Body of pancreas (tissue), 4 donors: Measurements from ENCODE around the gene SEPTIN12. TPM values are rescaled to one million over a fixed set of nuclear protein-coding genes. Genes with fewer than 3 reads are reported as not detected.

Experiments
- ATAC-seq: fragments of 150-250 bp; one replicate; pipeline ENCODE4 v1.9.1; 2016
- DNase-seq, 4 donors: peaks; one replicate each; pipeline ENCODE4 v3.0.0-alpha.2; 2019
- H3K27ac ChIP-seq, 4 donors: fragments of 200-600 bp; sonication (generic); 1 replicate in 3 of 4; 2 replicates in 1 of 4; pipeline versions ENCODE4 v1.5.1 to v1.6.1; 2016 to 2019; ENCODE audit warnings: mild to moderate bottlenecking in 1 of 4, mixed read lengths in 1 of 4, moderate library complexity in 1 of 4
- H3K27me3 ChIP-seq, 2 donors: fragments of 200-600 bp; sonication (generic); one replicate each; pipeline ENCODE4 v1.6.0; 2016; ENCODE audit warnings: mild to moderate bottlenecking in 1 of 2
- H3K36me3 ChIP-seq, 2 donors: fragments of 200-600 bp; sonication (generic); replicated peaks in 1 of 2; 2 replicates each; pipeline ENCODE4 v1.5.1; 2016; ENCODE audit warnings: low read depth in 2 of 2; ENCODE audit not compliant: insufficient read depth in 1 of 2
- H3K4me1 ChIP-seq: fragments of 200-600 bp; sonication (generic); one replicate; pipeline ENCODE4 v1.6.0; 2016
- H3K4me3 ChIP-seq, 2 donors: fragments of 200-600 bp; sonication (generic); 1 replicate in 1 of 2; 2 replicates in 1 of 2; pipeline ENCODE4 v1.5.1; 2016 to 2019
- H3K9me3 ChIP-seq, 3 donors: fragments of 200-600 bp; sonication (generic); 1 replicate in 2 of 3; 2 replicates in 1 of 3; pipeline ENCODE4 v1.5.1; 2016
- CTCF ChIP-seq, 7 experiments: fragments of 450-650 bp in 4 of 7; fragments of 200-600 bp in 3 of 7; sonication (generic) in 3 of 7; IDR thresholded peaks; one replicate each; pipeline ENCODE4 v1.5.1; 2016 to 2019; ENCODE audit warnings: antibody characterized with exemption in 7 of 7
- POLR2A ChIP-seq, 3 donors: fragments of 450-650 bp; IDR thresholded peaks; one replicate each; pipeline ENCODE4 v1.6.1; 2016; ENCODE audit warnings: antibody characterized with exemption in 3 of 3, mild to moderate bottlenecking in 2 of 3
- WGBS, 2 donors: methylation state at CpG; one replicate each; pipeline ENCODE4 v1.1.5; 2017; 5-methylcytosine and 5-hydroxymethylcytosine counted together
- intact Hi-C: fragments of 100-400 bp; cut with DNase I; formaldehyde crosslinking; loops from one replicate; pipeline ENCODE4 v1.15.1; 2023
- small RNA-seq: library from RNA; depleted of rRNA; stranded (forward); fragments of <200 nt; gene quantifications from one replicate; pipeline ENCODE3, GENCODE V24; 2016
- total RNA-seq, 2 donors: library from RNA; depleted of rRNA; stranded (reverse); fragments of >200 nt; gene quantifications; one replicate each; pipeline ENCODE4 v1.1.0, GENCODE V29; 2016

SEPTIN12 gene
- total RNA-seq, 2 donors from 2014 or later: not detected

- no peak overlapping the region for H3K27ac ChIP-seq
- H3K27me3 ChIP-seq: no peaks in the 10 kb centered on the region
- peaks cover 4% of the 10 kb centered on the region for H3K4me1 ChIP-seq
- 91 to 97% methylated on average over 6 to 8 of the region's 8 CpGs for WGBS, 2 donors
- H3K36me3 ChIP-seq: peaks cover 0 to 10% of the 10 kb centered on the region in 2 donors
- ATAC-seq (no peak), DNase-seq (no peak)
- H3K9me3 ChIP-seq: no peaks in the 10 kb centered on the region
- intact Hi-C loops: no loop called here
- no peak for TF ChIP-seq POLR2A (IDR thresholded peaks at IDR 0.05)
- TF ChIP-seq CTCF (IDR thresholded peaks at IDR 0.05): no peak
- H3K4me3 ChIP-seq: no peak overlapping the region
Measured at GRCh38 chr16:4728676-4729075, 59.5 kb downstream of the SEPTIN12 start.

Small RNA genes within 50 kb of the gene (small RNA-seq; reads per million reads assigned to genes)
- gene RF00017: not detected

Other genes with a start within 250 kb of the SEPTIN12 start
- 10 to 100 TPM; 12.9 to 23.3 TPM for gene CDIP1, start 249.6 kb downstream of the SEPTIN12 start, total RNA-seq
- gene C16orf96, start 232.0 kb downstream of the SEPTIN12 start, total RNA-seq: under 1 TPM in 1 of 2 donors, not detected in 1; 0.52 TPM
- 10 to 100 TPM; 11.9 to 19.4 TPM for gene UBALD1, start 173.5 kb downstream of the SEPTIN12 start, total RNA-seq
- 10 to 100 TPM; 23.3 to 44.8 TPM for gene MGRN1, start 163.5 kb downstream of the SEPTIN12 start, total RNA-seq
- gene NUDT16L1, start 94.8 kb downstream of the SEPTIN12 start, total RNA-seq: 10 to 100 TPM; 18.7 to 25.4 TPM
- gene ANKS3, start 54.1 kb downstream of the SEPTIN12 start, total RNA-seq: 10 to 100 TPM; 16.6 to 64.9 TPM
- gene DNAAF8, start 53.8 kb downstream of the SEPTIN12 start, total RNA-seq: under 1 TPM; under 0.01 to 0.26 TPM
- 10 to 100 TPM in 1 of 2 donors, 1 to 10 TPM in 1; 7.5 to 13.8 TPM for gene ZNF500, start 21.2 kb downstream of the SEPTIN12 start, total RNA-seq
- gene SMIM22, start 7.0 kb upstream of the SEPTIN12 start, total RNA-seq: 10 to 100 TPM in 1 of 2 donors, 1 to 10 TPM in 1; 4.7 to 29.3 TPM
- gene ROGDI, start 14.3 kb upstream of the SEPTIN12 start, total RNA-seq: 10 to 100 TPM; 21.8 to 25.9 TPM
- 10 to 100 TPM; 19.7 to 27.7 TPM for gene GLYR1, start 58.9 kb upstream of the SEPTIN12 start, total RNA-seq
- gene UBN1, start 59.1 kb upstream of the SEPTIN12 start, total RNA-seq: 10 to 100 TPM; 20.8 to 41.2 TPM
- gene PPL, start 148.8 kb upstream of the SEPTIN12 start, total RNA-seq: 10 to 100 TPM; 20.2 to 26.0 TPM
- gene SEC14L5, start 170.0 kb upstream of the SEPTIN12 start, total RNA-seq: under 1 TPM in 1 of 2 donors, not detected in 1; 0.26 TPM
- 10 to 100 TPM in 1 of 2 donors, 1 to 10 TPM in 1; 7.9 to 24.6 TPM for gene NAGPA, start 245.6 kb upstream of the SEPTIN12 start, total RNA-seq